Measurements from ENCODE around the gene DGCR2.
"Not testable (repeated sequence)": the region's sequence is repeated elsewhere in the genome, so short reads cannot be mapped to it uniquely, and the experiment has no call there.

Gene DGCR2

GRCh38 chr22:19084126-19084525 is 38.1 kb downstream of the DGCR2 start:
- not testable (repeated sequence) for DNase-seq (ENCODE audit: low read depth in 3 of 3)

GRCh38 chr22:19082793-19083192 is 39.4 kb downstream of the DGCR2 start:
- no peak for DNase-seq (ENCODE audit: low read depth in 3 of 3)

GRCh38 chr22:19082101-19082500 is 40.1 kb downstream of the DGCR2 start:
- no peak for DNase-seq (ENCODE audit: low read depth in 3 of 3)

- no peak for DNase-seq (ENCODE audit: low read depth in 3 of 3)
These were observed 40.9 kb downstream of the DGCR2 start for GRCh38 chr22:19081351-19081750.

- no peak for DNase-seq (ENCODE audit: low read depth in 3 of 3)
These were observed 41.4 kb downstream of the DGCR2 start for GRCh38 chr22:19080853-19081252.

- no peak for DNase-seq (ENCODE audit: low read depth in 3 of 3)
These were observed 42.5 kb downstream of the DGCR2 start for GRCh38 chr22:19079691-19080090.

- no peak for DNase-seq (ENCODE audit: low read depth in 3 of 3)
These were observed 46.8 kb downstream of the DGCR2 start for GRCh38 chr22:19075404-19075803.

GRCh38 chr22:19072853-19073252 is 49.4 kb downstream of the DGCR2 start:
- not testable (repeated sequence) for DNase-seq (ENCODE audit: low read depth in 3 of 3)

GRCh38 chr22:19070397-19071169 is 51.6 kb downstream of the DGCR2 start:
- no peak for DNase-seq (ENCODE audit: low read depth in 3 of 3)

- DNase-seq (ENCODE audit: low read depth in 3 of 3), result no peak
These were observed 52.8 kb downstream of the DGCR2 start for GRCh38 chr22:19069451-19069850.

GRCh38 chr22:19068784-19069271 is 53.4 kb downstream of the DGCR2 start:
- DNase-seq (ENCODE audit: low read depth in 3 of 3), result no peak

- DNase-seq (ENCODE audit: low read depth in 3 of 3), result no peak
These were observed 54.4 kb downstream of the DGCR2 start for GRCh38 chr22:19067696-19068348.

- no peak for DNase-seq (ENCODE audit: low read depth in 3 of 3)
These were observed 55.5 kb downstream of the DGCR2 start for GRCh38 chr22:19066531-19067271.

GRCh38 chr22:19065929-19066328 is 56.3 kb downstream of the DGCR2 start:
- DNase-seq (ENCODE audit: low read depth in 3 of 3), result no peak

GRCh38 chr22:19065298-19065859 is 56.8 kb downstream of the DGCR2 start:
- no peak for DNase-seq (ENCODE audit: low read depth in 3 of 3)

- DNase-seq (ENCODE audit: low read depth in 3 of 3), result no peak
These were observed 57.7 kb downstream of the DGCR2 start for GRCh38 chr22:19064354-19065054.

GRCh38 chr22:19063581-19064353 is 58.4 kb downstream of the DGCR2 start:
- DNase-seq (ENCODE audit: low read depth in 3 of 3), result no peak

GRCh38 chr22:19062943-19063308 is 59.3 kb downstream of the DGCR2 start:
- no peak for DNase-seq (ENCODE audit: low read depth in 3 of 3)

- DNase-seq (ENCODE audit: low read depth in 3 of 3), result no peak
These were observed 59.9 kb downstream of the DGCR2 start for GRCh38 chr22:19062139-19062942.

Measured in stimulated activated CD4-positive, alpha-beta T cell treated with anti-CD3 and anti-CD28 coated beads, TNF-alpha, amount 100 ng/mL, for 24 hours (primary cell).